Measurements from ENCODE around the gene RBM17.

- TF ChIP-seq POLR2AphosphoS5 (IDR thresholded peaks at IDR 0.05; ENCODE audit: low read depth, low read length) (no peak), TAF1 (IDR thresholded peaks at IDR 0.05; ENCODE audit: low read depth, low read length) (no peak), POLR2A (IDR thresholded peaks at IDR 0.05; ENCODE audit: low read depth, low read length) (no peak), SPI1 (IDR thresholded peaks at IDR 0.05; ENCODE audit: low read depth, low read length) (peak; percentile 39; the same call in 1 of the 2 replicates), PAX5 (IDR thresholded peaks at IDR 0.05; ENCODE audit: insufficient read depth, low read length, severe bottlenecking) (no peak), POU2F2 (IDR thresholded peaks at IDR 0.05; ENCODE audit: low read depth, low read length) (no peak)
These were observed 26.6 kb upstream of the RBM17 start, which contains the start of gene IL2RA for GRCh38 chr10:6062101-6062771.

Data from GM12891 (cell line).